Right lobe of liver (tissue), 6 donors: ENCODE measurements around the gene CYSTM1. TPM values are rescaled to one million over a fixed set of nuclear protein-coding genes. Genes with fewer than 3 reads are reported as not detected.

Source experiments
- ATAC-seq, 4 donors: fragments of 200-7000 bp; cut with Tn5 transposase; one replicate each; pipeline ENCODE4 v1.9.1; 2020; ENCODE audit warnings: mild to moderate bottlenecking in 4 of 4, moderate library complexity in 4 of 4
- DNase-seq, 3 donors: peaks; one replicate each; pipeline ENCODE4 v3.0.0-alpha.2; 2020
- H3K27ac ChIP-seq, 3 donors: fragments of 200-600 bp; one replicate each; pipeline ENCODE4 v1.8.0; 2022
- H3K27me3 ChIP-seq, 2 donors: fragments of 200-600 bp; one replicate each; pipeline ENCODE4 v1.8.0; 2022
- H3K36me3 ChIP-seq, 4 donors: fragments of 200-600 bp; sonication (generic) in 1 of 4; one replicate each; pipeline versions ENCODE4 v1.5.1 to v1.8.0; 2017 to 2022; ENCODE audit warnings: control low read depth in 1 of 4
- H3K4me1 ChIP-seq, 4 donors: fragments of 200-600 bp; sonication (generic) in 1 of 4; one replicate each; pipeline versions ENCODE4 v1.5.1 to v1.8.0; 2017 to 2022; ENCODE audit warnings: control low read depth in 1 of 4
- H3K4me3 ChIP-seq, 3 donors: fragments of 200-600 bp; one replicate each; pipeline ENCODE4 v1.8.0; 2022
- H3K9me3 ChIP-seq, 4 donors: fragments of 200-600 bp; sonication (generic) in 1 of 4; one replicate each; pipeline versions ENCODE4 v1.5.1 to v1.8.0; 2017 to 2022; ENCODE audit warnings: control low read depth in 1 of 4
- CTCF ChIP-seq, 4 donors: fragments of 200-600 bp in 3 of 4; fragments of 450-650 bp in 1 of 4; IDR thresholded peaks; one replicate each; pipeline versions ENCODE4 v1.5.1 to v1.8.0; 2016 to 2022; ENCODE audit warnings: antibody characterized with exemption in 4 of 4, mild to moderate bottlenecking in 2 of 4
- POLR2A ChIP-seq: fragments of 450-650 bp; IDR thresholded peaks from one replicate; pipeline ENCODE4 v1.6.1; 2017; ENCODE audit warnings: antibody characterized with exemption, mild to moderate bottlenecking
- WGBS: methylation state at CpG from one replicate; pipeline ENCODE4 v1.1.6; 2018; ENCODE audit warnings: low coverage, low lambda C conversion rate; ENCODE audit not compliant: insufficient coverage; ENCODE audit errors: missing lambda C conversion rate; 5-methylcytosine and 5-hydroxymethylcytosine counted together
- intact Hi-C, 2 donors: fragments of 100-400 bp; cut with DNase I; formaldehyde crosslinking; loops; one replicate each; pipeline versions ENCODE4 v1.11.2 to v1.14.1; 2022
- total RNA-seq, 6 experiments: library from RNA; depleted of rRNA in 2 of 6; stranded (reverse); fragments of >200 nt in 2 of 6; fragmentation: NEBNext Ultra II Directional in 3 of 6; extraction: Animal tissue kit (Norgen Biotek cat#: 25700) in 3 of 6; gene quantifications; one replicate each; pipeline versions ENCODE4 v1.1.0 to v1.2.4, GENCODE V29; 2016 to 2023
- donor health status: DM: no; HTN: yes; CAD: no.
- donor health status: DM: no; HTN: no; CAD: no.
- donor health status: DM: no; HTN: no; CAD: no.
- donor health status: DM: no; HTN: yes; CAD: no.
- donor health status: DM: no; HTN: yes; CAD: no.

CYSTM1 gene
- total RNA-seq, 6 experiments from 2014 or later: 15.5 to 78.0 (median 29.8) TPM

DNA sequence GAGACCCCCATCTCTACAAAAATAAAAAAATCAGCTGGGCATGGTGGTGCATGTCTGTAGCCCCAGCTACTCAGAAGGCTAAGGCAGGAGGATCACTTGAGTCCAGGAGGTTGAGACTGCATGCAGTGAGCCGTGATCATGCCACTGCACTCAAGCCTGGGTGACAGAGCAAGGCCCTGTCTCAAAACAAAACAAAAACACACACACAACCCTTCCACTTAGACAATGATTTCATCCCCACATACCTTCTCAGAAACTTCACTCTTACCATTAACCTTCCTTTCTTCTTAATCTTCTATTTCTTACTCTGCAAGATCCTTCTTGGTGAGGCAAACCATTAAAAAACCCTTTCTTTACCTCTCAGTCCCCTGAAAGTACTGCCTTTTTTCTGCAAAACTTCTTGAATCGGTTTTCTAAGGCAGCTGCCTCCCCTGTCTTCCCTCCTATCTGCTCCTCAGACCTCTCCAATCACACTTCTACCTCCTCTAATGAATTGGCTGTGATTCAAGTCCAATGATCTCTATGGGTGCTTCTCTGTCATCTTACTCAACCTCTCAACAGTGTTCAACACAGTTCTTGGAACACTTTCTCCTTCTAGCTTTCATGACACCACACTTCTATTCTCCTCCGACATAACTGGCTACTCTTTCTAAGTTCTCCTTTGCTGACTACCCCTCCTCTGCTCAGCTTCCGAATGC lies 80.6 kb downstream of the CYSTM1 start:
- TF ChIP-seq CTCF (IDR thresholded peaks at IDR 0.05) (no peak), POLR2A (no peak)
- H3K27ac ChIP-seq: no peak overlapping the region
- no peaks in the 10 kb centered on the region for H3K36me3 ChIP-seq
- intact Hi-C loops: no loop called here
- no peaks in the 10 kb centered on the region for H3K27me3 ChIP-seq
- H3K9me3 ChIP-seq: no peaks in the 10 kb centered on the region
- H3K4me1 ChIP-seq: no peaks in the 10 kb centered on the region
- no peak for ATAC-seq
- no peak for DNase-seq
- 80% methylated on average over 4 of the region's 4 CpGs for WGBS
- H3K4me3 ChIP-seq: no peak overlapping the region

DNA sequence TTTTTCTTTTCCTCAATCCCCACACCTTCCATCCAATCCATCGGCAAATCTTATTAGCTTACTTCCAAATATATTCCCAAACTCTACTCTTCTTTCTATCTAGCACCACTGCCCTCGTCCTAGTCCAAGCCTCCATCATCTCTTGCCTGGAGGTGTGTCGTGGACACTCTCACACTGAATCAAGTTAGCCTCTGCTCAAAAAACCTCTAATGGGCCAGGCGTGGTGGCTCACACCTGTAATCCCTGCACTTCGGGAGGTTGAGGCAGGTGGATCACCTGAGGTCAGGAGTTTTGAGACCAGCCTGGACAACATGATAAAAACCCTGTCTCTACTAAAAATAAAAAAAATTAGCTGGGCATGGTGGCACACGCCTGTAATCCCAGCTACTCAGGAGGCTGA lies 81.7 kb downstream of the CYSTM1 start:
- intact Hi-C loops: no loop called here
- no peak for DNase-seq
- WGBS: 96% methylated on average over 6 of the region's 6 CpGs
- Histone ChIP-seq H3K4me1 (peaks cover 0 to 9% (median 1%) of the 10 kb centered on the region in 4 donors), H3K36me3 (no peaks in the 10 kb centered on the region), H3K4me3 (no peak overlapping the region), H3K27ac (no peak overlapping the region), H3K27me3 (no peaks in the 10 kb centered on the region), H3K9me3 (no peaks in the 10 kb centered on the region)
- ATAC-seq: no peak
- no peak for TF ChIP-seq POLR2A
- TF ChIP-seq CTCF (IDR thresholded peaks at IDR 0.05): no peak

DNA sequence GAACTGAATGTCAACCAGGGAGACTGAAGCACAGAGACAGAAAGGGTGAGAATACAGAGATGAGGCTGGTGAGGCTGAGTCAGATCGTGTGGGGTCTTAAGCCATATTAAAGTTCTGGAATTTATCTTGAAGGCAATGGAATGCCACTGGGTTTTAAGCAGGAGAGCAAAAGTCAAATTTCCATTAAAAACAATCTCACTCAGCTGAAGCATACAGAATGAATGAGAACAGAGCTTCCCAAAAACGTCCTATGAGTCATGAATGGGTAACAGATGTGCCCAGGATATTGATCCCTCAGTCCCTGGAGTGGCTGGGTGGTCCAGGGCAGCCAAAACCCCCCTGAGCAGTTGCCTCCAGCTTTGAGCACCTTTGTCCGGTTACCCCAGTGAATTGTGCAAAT lies 83.0 kb downstream of the CYSTM1 start:
- WGBS: 67% methylated on average over 2 of the region's 3 CpGs
- H3K4me3 ChIP-seq: no peak overlapping the region
- no peak overlapping the region for H3K27ac ChIP-seq
- TF ChIP-seq CTCF (IDR thresholded peaks at IDR 0.05): no peak
- TF ChIP-seq POLR2A: no peak
- intact Hi-C loops: no loop called here
- DNase-seq: no peak
- no peaks in the 10 kb centered on the region for H3K9me3 ChIP-seq
- no peaks in the 10 kb centered on the region for H3K27me3 ChIP-seq
- no peak for ATAC-seq
- H3K36me3 ChIP-seq: no peaks in the 10 kb centered on the region
- peaks cover 0 to 15% (median 4%) of the 10 kb centered on the region in 4 donors for H3K4me1 ChIP-seq

GRCh38 chr5:140258873-140259272 lies 83.9 kb downstream of the CYSTM1 start:
- 83% methylated on average over 4 of the region's 4 CpGs for WGBS
- Histone ChIP-seq H3K27me3 (no peaks in the 10 kb centered on the region), H3K4me3 (no peak overlapping the region), H3K4me1 (peaks cover 0 to 15% (median 4%) of the 10 kb centered on the region in 4 donors), H3K36me3 (no peaks in the 10 kb centered on the region), H3K9me3 (no peaks in the 10 kb centered on the region), H3K27ac (no peak overlapping the region)
- no peak for ATAC-seq
- intact Hi-C loops: no loop called here
- TF ChIP-seq POLR2A (no peak), CTCF (IDR thresholded peaks at IDR 0.05) (no peak)
- DNase-seq: no peak
